ENCODE measurements around the gene RBFA. TPM values are rescaled to one million over a fixed set of nuclear protein-coding genes. Genes with fewer than 3 reads are reported as not detected.
"Not testable (repeated sequence)": the region's sequence is repeated elsewhere in the genome, so short reads cannot be mapped to it uniquely, and the experiment has no call there.

RBFA gene
- total RNA-seq: 19.4 TPM

DNA sequence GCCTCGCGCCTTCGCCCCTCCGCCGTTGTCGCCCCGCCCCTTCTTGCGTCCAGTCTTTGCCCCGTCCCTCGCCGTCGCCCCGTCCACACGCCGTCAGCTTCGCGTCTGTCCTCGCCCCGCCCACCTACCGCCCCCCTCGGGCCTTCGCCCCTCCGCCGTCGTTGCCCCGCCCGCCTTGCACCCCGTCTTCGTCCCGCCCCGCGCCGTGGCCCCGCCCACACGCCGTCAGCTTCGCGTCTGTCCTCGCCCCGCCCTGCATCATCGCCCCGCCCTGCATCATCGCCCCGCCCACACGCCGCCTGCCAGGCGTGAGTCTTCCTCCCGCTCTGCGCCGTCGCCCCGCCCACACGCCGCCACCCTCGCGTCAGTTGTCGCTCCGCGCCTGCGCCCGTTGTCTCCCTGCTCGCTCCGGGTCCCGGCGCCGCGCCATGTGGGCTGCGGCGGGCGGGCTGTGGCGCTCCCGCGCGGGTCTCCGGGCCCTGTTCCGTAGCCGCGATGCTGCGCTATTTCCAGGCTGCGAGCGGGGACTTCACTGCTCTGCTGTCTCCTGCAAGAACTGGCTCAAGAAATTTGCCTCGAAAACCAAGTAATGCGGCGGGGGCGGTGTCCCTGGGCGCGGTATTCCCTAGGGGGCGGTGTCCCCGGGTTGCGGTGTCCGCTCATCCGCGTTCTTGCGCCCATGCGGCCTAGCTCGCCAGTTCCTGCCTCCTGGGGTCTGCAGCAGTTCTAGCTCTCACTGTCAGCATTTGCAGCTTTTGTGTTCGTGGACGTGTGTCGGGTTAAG, at the start of gene RBFA:
Gene RBFA (plus strand): TSS at position 367 of the 784 bp plus-strand sequence. CDS start 62 bp downstream, at position 429.
- ATAC-seq: peak; percentile 93

DNA sequence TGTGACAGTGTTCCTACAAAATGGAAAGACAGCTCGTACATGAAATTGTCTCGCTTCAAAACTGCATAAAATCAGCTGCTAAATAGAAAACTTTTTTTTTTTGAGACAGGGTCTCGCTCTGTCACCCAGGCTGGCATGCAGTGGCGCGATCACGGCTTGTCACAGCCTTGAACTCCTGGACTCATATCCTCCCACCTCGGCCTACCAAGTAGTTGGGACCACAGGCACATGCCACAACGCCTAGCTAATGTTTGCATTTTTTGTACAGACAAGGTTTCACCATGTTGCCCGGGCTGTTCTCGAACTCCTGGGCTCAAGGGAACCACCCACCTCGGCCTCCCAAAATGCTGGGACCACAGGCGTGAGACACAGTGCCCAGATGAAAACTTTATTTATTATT, 49.1 kb upstream of the RBFA start:
- no peak for ATAC-seq

DNA sequence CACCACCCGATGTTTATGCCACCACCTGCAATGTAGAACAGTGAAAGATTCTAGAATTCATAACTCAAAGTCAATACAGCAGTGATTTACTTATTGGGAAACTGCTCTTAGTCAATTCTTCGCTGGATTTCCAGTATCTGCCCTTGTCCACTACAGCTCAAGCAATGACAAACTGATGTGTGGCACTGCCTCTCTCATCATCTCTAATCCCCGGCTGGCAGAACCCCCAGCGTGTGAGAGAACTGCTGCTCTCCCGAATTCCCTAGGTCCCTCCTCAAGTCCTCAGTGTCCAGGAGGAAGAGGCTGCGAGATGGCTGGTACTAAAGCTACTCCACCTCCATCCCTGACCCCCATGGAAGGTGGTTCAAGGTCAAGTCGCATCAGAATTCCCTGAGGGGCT, 47.5 kb upstream of the RBFA start:
- no peak for ATAC-seq

GRCh38 chr18:79987566-79987965, 46.7 kb upstream of the RBFA start:
- no peak for ATAC-seq

DNA sequence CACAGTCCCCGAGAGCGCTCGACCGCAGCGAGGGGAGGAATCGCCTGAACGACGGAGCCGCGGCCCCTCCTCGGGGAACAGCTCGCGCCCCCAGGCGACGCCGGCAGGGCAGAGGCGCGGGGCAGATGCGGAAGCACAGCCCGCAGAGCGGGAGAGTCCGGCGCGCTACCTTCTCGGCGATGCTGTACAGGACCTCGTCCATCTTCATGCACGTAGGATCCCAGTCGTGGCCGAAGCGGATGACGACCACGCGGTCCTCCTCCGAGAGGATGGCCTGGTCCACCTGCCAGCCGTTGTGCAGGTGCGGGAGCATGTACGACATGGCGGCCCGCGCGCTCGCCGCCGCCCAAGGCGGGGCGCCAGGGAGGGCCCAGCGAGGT, 46.2 kb upstream of the RBFA start:
- ATAC-seq: peak; percentile 65

GRCh38 chr18:79988451-79989194, 45.6 kb upstream of the RBFA start, which contains the start of gene TXNL4A:
Gene TXNL4A (minus strand): TSS chr18:79988563. CDS start chr18:79988392, 171 bp downstream.
- ATAC-seq: peak; percentile 98

- ATAC-seq: no peak
Measured at GRCh38 chr18:79989195-79989497, 45.1 kb upstream of the RBFA start.

DNA sequence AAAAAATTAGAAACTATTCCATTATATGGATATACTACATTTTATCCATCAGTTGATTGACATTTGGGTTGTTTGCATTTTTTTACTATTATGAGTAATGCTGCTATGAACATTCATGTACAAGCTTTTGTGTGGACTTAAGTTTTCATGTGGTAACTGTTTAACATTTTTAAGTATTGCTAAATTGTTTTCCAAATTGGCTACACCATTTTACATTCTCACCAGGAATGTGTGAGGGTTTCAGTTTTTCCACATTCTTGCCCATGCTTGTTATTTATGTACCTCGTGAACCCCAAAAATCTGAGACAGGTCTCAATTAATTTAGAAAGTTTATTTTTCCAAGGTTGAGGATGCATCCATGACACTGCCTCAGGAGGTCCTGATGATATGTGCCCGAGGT, 42.7 kb upstream of the RBFA start:
- no peak for ATAC-seq

- not testable (repeated sequence) for ATAC-seq
Measured at GRCh38 chr18:79999701-80000100, 34.5 kb upstream of the RBFA start.

- ATAC-seq: no peak
Measured at GRCh38 chr18:80000877-80001276, 33.4 kb upstream of the RBFA start.

DNA sequence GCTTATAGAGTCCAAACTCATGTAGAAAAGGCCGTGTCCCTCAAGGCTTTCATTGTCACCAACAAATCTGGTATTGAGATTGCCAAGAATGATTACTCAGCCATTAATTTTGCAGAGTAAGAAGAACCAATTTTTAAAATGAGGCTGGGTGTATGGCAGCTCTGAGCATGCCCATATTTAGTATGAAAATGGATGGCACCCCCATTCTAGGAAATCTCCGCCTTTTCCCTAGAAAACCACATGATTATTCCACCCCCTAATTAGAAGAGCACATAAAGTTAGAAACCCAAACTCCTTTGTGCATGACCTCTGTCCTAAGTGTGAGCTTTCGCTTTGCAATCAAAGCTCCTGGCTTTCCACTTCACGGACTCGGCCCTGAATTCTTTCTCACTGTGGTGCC, 31.8 kb upstream of the RBFA start:
- ATAC-seq: no peak

DNA sequence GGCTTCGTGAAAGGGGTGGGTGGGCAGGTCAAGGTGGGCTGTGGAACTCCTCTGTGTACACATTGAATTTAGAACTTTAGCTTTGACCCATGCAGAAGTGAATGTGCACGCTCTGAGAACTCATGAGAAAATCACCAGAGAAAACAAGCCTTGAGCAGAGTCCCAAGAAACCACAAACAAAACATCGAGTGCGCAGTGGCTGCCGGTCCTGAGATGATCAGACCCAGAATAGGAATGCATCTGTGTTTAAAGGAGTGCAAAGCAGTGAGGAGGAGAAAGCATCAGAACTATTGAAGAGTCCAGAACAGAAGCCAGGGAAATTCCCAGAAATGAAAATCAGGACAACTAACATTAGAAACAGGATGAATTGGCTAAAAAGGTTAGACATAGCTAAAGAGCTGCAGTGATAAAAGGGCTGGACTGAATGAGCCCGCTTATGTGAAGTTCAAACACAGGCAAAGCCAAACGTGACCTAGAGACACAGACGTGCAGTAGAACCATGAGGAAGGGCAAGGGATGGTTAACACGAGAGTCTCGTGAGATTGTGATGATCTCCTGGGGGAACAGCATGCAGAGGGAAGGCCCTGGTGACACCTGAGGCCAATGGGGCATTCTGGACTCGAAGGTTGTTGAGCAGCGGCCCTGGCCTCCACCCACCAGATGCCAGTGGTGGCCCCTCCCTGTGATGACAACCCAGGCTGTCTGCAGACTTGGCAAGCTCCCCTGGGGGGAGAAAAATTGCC, 29.5 kb upstream of the RBFA start:
- ATAC-seq: no peak

DNA sequence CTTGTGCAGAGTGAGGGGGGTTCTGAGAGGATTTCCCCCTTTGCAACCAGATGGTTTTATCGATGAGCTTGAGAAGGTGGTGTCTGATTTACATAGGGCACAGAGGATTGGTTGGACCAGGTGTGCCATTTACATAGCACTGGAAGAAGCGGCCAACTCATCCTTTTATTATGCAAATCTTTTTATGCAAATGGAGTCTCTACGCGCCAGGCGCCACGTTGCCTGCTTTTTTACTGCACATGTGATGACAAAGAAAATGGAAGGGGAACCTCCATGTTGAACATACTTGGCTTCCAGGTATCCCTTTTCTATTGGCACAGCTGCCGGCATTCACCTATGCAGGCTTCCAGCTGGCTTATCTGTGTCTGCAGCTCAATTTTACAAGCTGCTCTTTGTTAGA, 27.5 kb upstream of the RBFA start:
- no peak for ATAC-seq

GRCh38 chr18:80009661-80010550, 24.3 kb upstream of the RBFA start:
- peak; percentile 99 for ATAC-seq

DNA sequence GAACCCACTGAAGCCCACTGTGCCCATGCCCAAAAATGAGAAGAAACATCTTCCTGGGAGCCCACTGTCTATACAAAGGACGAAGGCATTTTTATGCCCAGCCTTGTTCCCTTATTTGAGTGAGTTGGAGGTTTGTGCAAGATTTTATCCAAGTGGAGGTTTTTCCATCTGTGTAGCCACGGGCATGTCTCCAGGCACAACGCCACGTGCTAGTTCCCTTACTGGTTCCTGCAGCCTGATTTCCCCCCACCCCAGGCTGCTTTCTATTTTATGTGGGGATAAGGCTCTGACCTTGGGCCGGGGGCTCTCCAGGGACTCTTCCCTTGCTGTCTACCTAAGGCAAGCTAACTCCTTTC, 23.7 kb upstream of the RBFA start:
- ATAC-seq: peak; percentile 35

DNA sequence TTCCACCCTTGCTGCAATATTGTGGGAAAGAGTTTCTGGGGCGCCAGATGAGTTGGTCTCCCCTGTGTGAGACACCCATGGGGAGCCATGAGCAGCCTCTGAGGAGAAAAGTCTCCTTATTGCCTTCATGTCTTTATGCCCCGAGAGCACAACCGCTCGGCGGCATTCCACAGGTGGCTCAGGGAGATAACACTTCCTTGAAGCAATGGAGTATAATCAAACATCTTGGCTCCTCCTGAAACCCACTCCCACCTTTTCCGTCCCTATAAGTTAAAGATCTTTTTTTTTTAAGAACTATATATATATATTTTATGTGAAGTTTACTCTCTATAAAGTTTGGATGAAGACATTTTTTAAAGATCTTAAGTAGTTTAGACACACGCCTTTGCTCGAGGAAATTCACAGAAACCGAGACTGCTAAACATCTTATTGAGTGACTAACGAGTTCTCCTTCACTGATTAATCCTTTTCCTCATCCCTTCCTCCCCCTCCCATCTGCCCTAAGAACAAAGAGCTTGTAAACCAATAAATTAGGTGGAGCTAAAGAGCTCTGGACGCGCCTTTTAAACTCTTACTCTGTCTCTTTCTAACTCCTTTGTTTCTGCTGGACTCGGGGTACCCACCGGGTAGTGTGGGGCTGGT, 22.6 kb upstream of the RBFA start:
- peak; percentile 36 for ATAC-seq

DNA sequence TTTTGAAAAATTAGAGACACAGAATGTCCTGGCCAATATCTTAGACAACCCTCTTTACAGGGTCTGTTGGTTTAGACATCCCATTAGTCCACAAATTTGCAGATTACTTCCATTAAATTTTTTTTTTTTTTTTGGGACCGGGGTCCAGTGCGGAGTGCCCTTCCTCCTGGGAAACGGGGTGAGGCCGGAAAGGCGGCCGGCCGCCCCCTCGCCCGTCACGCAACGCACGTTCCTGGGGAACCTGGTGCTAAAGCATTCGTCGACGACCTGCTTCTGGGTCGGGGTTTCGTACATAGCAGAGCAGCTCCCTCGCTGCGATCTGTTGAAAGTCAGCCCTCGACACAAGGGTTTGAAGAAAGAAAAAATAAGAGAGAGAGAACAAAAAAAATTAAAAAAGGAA, 21.5 kb upstream of the RBFA start:
- no peak for ATAC-seq

DNA sequence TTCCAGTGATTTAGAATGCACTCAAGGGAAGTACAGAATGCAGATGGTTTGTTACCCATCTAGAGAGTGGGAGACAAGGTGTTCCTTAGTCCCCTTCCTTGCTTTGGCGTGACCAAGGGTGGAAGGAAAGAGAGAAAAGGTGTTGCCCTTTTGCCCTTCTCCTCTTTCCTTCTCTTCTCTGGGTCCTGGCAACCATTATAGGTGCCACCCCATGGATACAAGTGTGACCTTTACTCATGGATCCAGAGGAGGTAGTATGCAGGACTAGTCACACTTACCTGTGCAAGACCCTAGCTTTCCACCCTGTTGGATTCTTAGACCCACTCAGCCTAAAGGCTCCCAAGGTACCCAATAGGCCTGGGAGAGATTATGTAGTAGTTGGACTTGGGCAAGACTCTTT, 11.6 kb upstream of the RBFA start:
- no peak for ATAC-seq

DNA sequence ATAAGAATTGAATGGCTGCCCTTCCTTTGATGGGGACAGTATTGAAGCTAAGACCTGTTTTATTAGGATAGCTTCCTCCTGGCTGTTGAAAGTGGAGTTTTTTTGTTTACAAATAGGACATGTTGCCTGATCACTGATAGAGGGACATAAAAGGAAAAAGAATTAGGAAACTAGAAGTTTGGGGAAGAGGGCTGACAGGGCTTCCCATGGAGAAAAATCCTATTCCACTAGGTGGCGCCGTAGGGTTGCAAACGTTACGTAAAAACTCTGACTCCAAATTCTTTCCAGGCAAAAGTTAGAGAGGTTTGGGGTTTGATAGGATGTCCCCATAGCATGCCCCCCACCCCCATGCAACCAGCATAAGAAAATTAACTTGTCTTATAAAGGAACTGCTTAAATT, 11.1 kb upstream of the RBFA start:
- no peak for ATAC-seq

- ATAC-seq: no peak
Measured at GRCh38 chr18:80026363-80026762, 7.9 kb upstream of the RBFA start.

GRCh38 chr18:80027719-80028118, 6.5 kb upstream of the RBFA start:
- not testable (repeated sequence) for ATAC-seq

- no peak for ATAC-seq
Measured at GRCh38 chr18:80029690-80030089, 4.5 kb upstream of the RBFA start.
